Measurements from ENCODE around the gene ASCL2. TPM values are rescaled to one million over a fixed set of nuclear protein-coding genes. Genes with fewer than 3 reads are reported as not detected.
A peak's percentile ranks its signal among the peaks of the same experiment; 100 is the strongest.

The ASCL2 gene
- total RNA-seq, 1 donor from 2014 or later = 5.6 TPM

- Mint-ChIP-seq H3K27ac (no peak overlapping the region), H3K4me1 (ENCODE audit: unreplicated experiment) (no peaks in the 10 kb centered on the region), H3K9me3 (no peaks in the 10 kb centered on the region), H3K4me3 (no peak overlapping the region), H3K27me3 (peaks cover 60% of the 10 kb centered on the region), H3K36me3 (no peaks in the 10 kb centered on the region)
- DNase-seq (ENCODE audit: extremely low spot score, unreplicated experiment) = no peak
- no peak for TF ChIP-seq CTCF (conservative IDR thresholded peaks at IDR 0.05)
Observed at GRCh38 chr11:2271077-2271326, 614 bp upstream of the ASCL2 start.

- Mint-ChIP-seq H3K4me3 (no peak overlapping the region), H3K9me3 (no peaks in the 10 kb centered on the region), H3K27me3 (peaks cover 65% of the 10 kb centered on the region), H3K27ac (no peak overlapping the region), H3K36me3 (no peaks in the 10 kb centered on the region), H3K4me1 (ENCODE audit: unreplicated experiment) (no peaks in the 10 kb centered on the region)
- peak; percentile 57 for TF ChIP-seq CTCF (conservative IDR thresholded peaks at IDR 0.05)
- peak; percentile 82 for DNase-seq (ENCODE audit: extremely low spot score, unreplicated experiment)
Observed at GRCh38 chr11:2269601-2270321, 627 bp downstream of the ASCL2 start.

GRCh38 chr11:2268729-2269600, 1.4 kb downstream of the ASCL2 start:
- H3K4me3 Mint-ChIP-seq = peak overlapping the region; percentile 81
- H3K4me1 Mint-ChIP-seq (ENCODE audit: unreplicated experiment) = no peaks in the 10 kb centered on the region
- no peaks in the 10 kb centered on the region for H3K9me3 Mint-ChIP-seq
- DNase-seq (ENCODE audit: extremely low spot score, unreplicated experiment) = peak; percentile 67
- TF ChIP-seq CTCF (conservative IDR thresholded peaks at IDR 0.05) = no peak
- H3K27me3 Mint-ChIP-seq = peaks cover 62% of the 10 kb centered on the region
- peak overlapping the region; percentile 75 for H3K27ac Mint-ChIP-seq
- H3K36me3 Mint-ChIP-seq = no peaks in the 10 kb centered on the region

- no peak for DNase-seq (ENCODE audit: extremely low spot score, unreplicated experiment)
- Mint-ChIP-seq H3K4me3 (peak overlapping the region; percentile 81), H3K27ac (peak overlapping the region; percentile 75)
Observed at GRCh38 chr11:2267851-2268728, 2.3 kb downstream of the ASCL2 start.

More at GRCh38 chr11:2267851-2268728, 2.3 kb downstream of the ASCL2 start:
- Mint-ChIP-seq H3K36me3 (no peaks in the 10 kb centered on the region), H3K4me1 (ENCODE audit: unreplicated experiment) (no peaks in the 10 kb centered on the region), H3K9me3 (no peaks in the 10 kb centered on the region), H3K27me3 (peaks cover 53% of the 10 kb centered on the region)
- TF ChIP-seq CTCF (conservative IDR thresholded peaks at IDR 0.05) = no peak

Measured in type B pancreatic cell (in vitro differentiated cells).